HepG2 (cell line): Measurements from ENCODE around the gene BRIP1.

Experiments used
- EZH2 ChIP-seq: conservative IDR thresholded peaks from 2 replicates; pipeline ENCODE4 v1.6.1; 2012; ENCODE audit warnings: mild to moderate bottlenecking, low read depth, low read length, moderate library complexity
- FOSL2 ChIP-seq: sonication (generic); formaldehyde crosslinking; IDR thresholded peaks from 2 replicates; pipeline ENCODE4 v1.4.0; 2020; ENCODE audit warnings: missing genetic modification reagents
- TF ChIP-seq, protein P1 (sequence below): IDR thresholded peaks from 2 replicates; pipeline ENCODE4 v1.6.1; 2016; ENCODE audit warnings: missing compliant biosample characterization, missing genetic modification reagents, borderline replicate concordance
- TF ChIP-seq, protein P2 (sequence below): sonication (generic); formaldehyde crosslinking; IDR thresholded peaks from 2 replicates; pipeline ENCODE4 v1.5.0; 2020; ENCODE audit warnings: mild to moderate bottlenecking, missing genetic modification reagents, moderate library complexity

DNA sequence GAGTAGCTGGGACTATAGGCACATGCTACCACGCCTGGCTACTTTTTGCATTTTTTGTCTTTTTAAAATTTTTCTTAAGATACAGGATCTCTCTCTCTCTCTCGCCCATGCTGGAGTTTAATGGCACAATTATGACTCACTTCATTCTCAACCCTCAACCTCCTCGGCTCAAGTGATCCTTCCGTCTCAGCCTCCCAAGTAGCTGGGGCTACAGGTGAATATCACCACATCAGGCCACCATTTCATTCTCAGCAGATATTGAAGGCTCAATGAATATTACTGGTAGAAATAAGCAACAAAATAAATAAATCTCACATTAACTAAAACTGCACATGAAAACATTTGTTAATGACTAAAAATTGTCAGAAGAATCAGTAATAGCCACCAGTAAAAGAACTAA is 41.7 kb downstream of the BRIP1 start:
- TF ChIP-seq EZH2, result no peak
- TF ChIP-seq, protein P1, sequence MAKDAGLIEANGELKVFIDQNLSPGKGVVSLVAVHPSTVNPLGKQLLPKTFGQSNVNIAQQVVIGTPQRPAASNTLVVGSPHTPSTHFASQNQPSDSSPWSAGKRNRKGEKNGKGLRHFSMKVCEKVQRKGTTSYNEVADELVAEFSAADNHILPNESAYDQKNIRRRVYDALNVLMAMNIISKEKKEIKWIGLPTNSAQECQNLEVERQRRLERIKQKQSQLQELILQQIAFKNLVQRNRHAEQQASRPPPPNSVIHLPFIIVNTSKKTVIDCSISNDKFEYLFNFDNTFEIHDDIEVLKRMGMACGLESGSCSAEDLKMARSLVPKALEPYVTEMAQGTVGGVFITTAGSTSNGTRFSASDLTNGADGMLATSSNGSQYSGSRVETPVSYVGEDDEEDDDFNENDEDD (CRISPR knock-in tag), result no peak
- TF ChIP-seq, protein P2, sequence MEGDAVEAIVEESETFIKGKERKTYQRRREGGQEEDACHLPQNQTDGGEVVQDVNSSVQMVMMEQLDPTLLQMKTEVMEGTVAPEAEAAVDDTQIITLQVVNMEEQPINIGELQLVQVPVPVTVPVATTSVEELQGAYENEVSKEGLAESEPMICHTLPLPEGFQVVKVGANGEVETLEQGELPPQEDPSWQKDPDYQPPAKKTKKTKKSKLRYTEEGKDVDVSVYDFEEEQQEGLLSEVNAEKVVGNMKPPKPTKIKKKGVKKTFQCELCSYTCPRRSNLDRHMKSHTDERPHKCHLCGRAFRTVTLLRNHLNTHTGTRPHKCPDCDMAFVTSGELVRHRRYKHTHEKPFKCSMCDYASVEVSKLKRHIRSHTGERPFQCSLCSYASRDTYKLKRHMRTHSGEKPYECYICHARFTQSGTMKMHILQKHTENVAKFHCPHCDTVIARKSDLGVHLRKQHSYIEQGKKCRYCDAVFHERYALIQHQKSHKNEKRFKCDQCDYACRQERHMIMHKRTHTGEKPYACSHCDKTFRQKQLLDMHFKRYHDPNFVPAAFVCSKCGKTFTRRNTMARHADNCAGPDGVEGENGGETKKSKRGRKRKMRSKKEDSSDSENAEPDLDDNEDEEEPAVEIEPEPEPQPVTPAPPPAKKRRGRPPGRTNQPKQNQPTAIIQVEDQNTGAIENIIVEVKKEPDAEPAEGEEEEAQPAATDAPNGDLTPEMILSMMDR, result no peak
- TF ChIP-seq FOSL2 (CRISPR knock-in tag), result no peak
